ENCODE results near the gene NDUFS7.

NDUFS7 gene

DNA sequence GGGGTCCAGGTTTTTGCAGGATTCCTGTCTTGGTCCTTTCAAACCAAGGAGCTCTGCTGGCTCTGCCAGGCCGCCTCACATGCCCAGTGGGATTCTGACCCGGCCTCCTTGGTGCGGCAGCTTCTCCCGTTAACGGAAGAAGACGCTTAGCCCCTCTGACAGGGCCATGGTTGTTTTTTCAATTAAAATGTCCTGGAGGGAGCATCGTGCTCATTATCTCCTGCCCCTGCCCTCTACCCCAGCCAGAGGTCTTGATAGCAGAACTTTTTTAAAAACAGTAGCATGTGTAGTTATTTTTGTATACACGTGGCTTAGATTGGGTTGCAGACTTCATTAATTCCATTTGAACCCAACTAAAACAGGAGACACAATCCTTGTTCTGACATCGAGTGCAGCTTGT lies 43.0 kb downstream of the NDUFS7 start:
- no peak overlapping the region for H3K4me3 ChIP-seq (ENCODE audit: low read depth, low read length)
- TF ChIP-seq, protein P1, sequence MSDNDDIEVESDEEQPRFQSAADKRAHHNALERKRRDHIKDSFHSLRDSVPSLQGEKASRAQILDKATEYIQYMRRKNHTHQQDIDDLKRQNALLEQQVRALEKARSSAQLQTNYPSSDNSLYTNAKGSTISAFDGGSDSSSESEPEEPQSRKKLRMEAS (IDR thresholded peaks at IDR 0.05; ENCODE audit: low read depth, low read length), result no peak
- TF ChIP-seq, protein P2, sequence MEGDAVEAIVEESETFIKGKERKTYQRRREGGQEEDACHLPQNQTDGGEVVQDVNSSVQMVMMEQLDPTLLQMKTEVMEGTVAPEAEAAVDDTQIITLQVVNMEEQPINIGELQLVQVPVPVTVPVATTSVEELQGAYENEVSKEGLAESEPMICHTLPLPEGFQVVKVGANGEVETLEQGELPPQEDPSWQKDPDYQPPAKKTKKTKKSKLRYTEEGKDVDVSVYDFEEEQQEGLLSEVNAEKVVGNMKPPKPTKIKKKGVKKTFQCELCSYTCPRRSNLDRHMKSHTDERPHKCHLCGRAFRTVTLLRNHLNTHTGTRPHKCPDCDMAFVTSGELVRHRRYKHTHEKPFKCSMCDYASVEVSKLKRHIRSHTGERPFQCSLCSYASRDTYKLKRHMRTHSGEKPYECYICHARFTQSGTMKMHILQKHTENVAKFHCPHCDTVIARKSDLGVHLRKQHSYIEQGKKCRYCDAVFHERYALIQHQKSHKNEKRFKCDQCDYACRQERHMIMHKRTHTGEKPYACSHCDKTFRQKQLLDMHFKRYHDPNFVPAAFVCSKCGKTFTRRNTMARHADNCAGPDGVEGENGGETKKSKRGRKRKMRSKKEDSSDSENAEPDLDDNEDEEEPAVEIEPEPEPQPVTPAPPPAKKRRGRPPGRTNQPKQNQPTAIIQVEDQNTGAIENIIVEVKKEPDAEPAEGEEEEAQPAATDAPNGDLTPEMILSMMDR (IDR thresholded peaks at IDR 0.05; ENCODE audit: low read depth, low read length), result no peak
- TF ChIP-seq POLR2A (IDR thresholded peaks at IDR 0.05; ENCODE audit: extremely low read depth, insufficient read length) (no peak), MYC (IDR thresholded peaks at IDR 0.05; ENCODE audit: low read depth, low read length) (no peak)
- DNase-seq (ENCODE audit: low read depth), result no peak

DNA sequence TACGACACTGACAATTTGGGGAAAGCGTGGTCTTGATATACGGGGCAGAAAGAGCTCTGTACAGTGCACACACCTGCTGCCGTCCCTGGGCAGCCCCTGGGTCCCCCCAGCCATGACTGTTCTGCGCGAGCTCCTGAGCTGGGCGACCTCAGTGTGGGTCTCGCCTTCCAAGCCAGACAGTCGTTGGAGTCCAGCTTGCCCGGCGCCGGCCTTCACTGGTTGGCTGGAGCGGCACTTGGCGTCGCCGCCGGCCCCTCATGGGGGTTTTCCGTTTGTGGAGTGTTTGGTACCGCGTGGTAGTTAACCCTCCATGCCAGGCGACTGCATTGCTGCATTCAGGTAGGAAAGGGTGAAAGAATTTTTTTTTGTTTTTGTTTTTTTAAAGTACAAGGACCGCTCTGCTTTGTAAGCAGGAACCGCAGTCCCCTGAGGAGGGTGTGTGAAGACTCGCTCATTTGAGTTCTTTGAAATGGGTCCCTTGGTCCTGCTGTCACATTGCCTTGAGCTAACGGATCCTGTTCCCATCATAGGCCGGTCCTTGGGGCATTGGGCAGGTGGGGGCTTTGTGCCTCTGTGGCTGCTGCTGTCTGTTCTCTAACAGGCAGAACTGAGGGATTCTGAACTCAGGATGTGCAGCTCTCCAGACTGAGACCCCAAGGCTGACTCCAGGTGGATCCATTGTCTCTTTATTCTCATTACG lies 43.7 kb downstream of the NDUFS7 start:
- TF ChIP-seq MYC (IDR thresholded peaks at IDR 0.05; ENCODE audit: low read depth, low read length) (no peak), POLR2A (IDR thresholded peaks at IDR 0.05; ENCODE audit: extremely low read depth, insufficient read length) (no peak)
- TF ChIP-seq, protein P1 (IDR thresholded peaks at IDR 0.05; ENCODE audit: low read depth, low read length), result no peak
- TF ChIP-seq, protein P2 (IDR thresholded peaks at IDR 0.05; ENCODE audit: low read depth, low read length), result no peak
- no peak for DNase-seq (ENCODE audit: low read depth)
- H3K4me3 ChIP-seq (ENCODE audit: low read depth, low read length), result no peak overlapping the region

DNA sequence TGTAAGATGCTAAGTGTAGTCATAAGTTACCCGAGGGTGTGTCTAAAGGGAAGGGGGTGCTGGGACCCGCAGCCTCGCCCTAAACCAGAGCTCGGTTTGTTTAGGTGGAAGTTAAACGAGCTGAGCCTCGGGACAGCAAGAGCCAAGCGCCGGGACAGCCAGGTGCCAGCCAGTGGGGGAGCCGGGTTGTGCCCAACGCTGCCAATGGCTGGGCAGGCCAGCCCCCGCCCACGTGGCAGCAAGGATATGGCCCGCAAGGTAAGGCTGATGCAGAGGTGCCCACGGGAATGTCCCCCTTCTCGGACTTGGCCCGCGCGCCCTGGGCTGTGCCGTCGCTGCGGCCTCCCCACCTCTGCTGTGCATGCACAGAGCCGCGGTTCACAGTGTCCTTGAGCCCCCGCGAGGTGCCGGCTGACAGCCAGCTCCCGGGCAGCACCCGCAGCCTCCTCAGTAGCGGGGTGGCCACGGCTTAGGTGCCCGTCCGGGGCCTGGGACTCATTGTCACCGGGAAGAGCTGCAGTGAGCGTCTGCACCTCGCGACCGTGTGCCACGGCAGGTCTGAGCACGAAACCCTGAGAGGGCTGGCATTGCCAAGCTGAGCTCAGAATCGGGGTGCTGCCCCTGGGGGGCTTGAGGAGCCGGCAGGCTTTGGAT lies 45.2 kb downstream of the NDUFS7 start:
- TF ChIP-seq MYC (IDR thresholded peaks at IDR 0.05; ENCODE audit: low read depth, low read length), result no peak
- no peak for TF ChIP-seq POLR2A (IDR thresholded peaks at IDR 0.05; ENCODE audit: extremely low read depth, insufficient read length)
- TF ChIP-seq, protein P1 (IDR thresholded peaks at IDR 0.05; ENCODE audit: low read depth, low read length), result no peak
- TF ChIP-seq, protein P2 (IDR thresholded peaks at IDR 0.05; ENCODE audit: low read depth, low read length), result no peak
- no peak for DNase-seq (ENCODE audit: low read depth)
- no peak overlapping the region for H3K4me3 ChIP-seq (ENCODE audit: low read depth, low read length)

DNA sequence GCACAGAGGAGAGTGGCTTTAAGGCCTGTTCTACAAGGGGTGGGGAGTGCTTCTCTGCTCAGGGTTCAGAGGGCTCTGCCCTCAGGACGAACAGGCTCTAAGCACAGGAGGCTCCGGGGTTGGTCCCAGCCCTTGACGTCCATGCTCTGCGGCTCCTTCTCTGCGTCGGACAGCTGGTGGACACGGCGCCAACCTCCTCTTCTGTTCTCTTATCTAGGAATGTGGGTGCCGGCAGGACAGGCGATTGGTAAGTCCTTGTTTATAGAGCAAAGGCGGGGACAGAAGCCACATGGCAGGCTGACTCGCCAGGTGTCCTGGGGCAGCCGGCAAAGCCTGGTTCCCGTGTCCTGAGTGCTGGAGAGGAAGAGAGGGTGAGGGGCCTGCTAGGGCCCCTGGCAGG lies 46.0 kb downstream of the NDUFS7 start:
- no peak overlapping the region for H3K4me3 ChIP-seq (ENCODE audit: low read depth, low read length)
- TF ChIP-seq POLR2A (IDR thresholded peaks at IDR 0.05; ENCODE audit: extremely low read depth, insufficient read length), result no peak
- TF ChIP-seq, protein P2 (IDR thresholded peaks at IDR 0.05; ENCODE audit: low read depth, low read length), result no peak
- TF ChIP-seq MYC (IDR thresholded peaks at IDR 0.05; ENCODE audit: low read depth, low read length), result no peak
- TF ChIP-seq, protein P1 (IDR thresholded peaks at IDR 0.05; ENCODE audit: low read depth, low read length), result no peak
- no peak for DNase-seq (ENCODE audit: low read depth)

DNA sequence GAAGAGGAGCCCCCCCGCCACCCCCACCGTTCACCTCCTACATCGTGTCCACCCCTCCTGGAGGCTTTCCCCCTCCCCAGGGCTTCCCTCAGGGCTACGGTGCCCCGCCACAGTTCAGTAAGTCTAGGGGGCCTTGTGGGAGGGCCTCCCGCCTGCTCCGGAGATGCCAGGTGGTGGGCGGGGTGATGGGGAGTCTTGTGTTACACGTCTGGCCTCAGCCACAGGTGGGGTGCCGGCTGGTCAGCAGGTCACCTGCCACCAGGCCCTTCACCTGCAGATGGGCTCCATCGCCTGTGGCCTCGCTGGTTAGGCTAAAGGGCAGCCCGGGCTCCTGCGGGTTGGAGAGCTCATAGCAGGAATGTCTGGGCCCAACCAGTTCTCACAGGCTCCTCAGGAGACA lies 46.5 kb downstream of the NDUFS7 start:
- TF ChIP-seq MYC (IDR thresholded peaks at IDR 0.05; ENCODE audit: low read depth, low read length) (no peak), POLR2A (IDR thresholded peaks at IDR 0.05; ENCODE audit: extremely low read depth, insufficient read length) (no peak)
- TF ChIP-seq, protein P2 (IDR thresholded peaks at IDR 0.05; ENCODE audit: low read depth, low read length), result no peak
- TF ChIP-seq, protein P1 (IDR thresholded peaks at IDR 0.05; ENCODE audit: low read depth, low read length), result no peak
- no peak overlapping the region for H3K4me3 ChIP-seq (ENCODE audit: low read depth, low read length)
- no peak for DNase-seq (ENCODE audit: low read depth)

All from NB4 (cell line).